SW 1271 (cell line): ENCODE results near the gene PPIP5K1.
"Not testable (repeated sequence)": the region's sequence is repeated elsewhere in the genome, so short reads cannot be mapped to it uniquely, and the experiment has no call there.

Experiments
- DNase-seq, 2 experiments: peaks; one replicate each; lab custom pipeline; 2025; lab: John Stamatoyannopoulos, UW

Gene PPIP5K1

DNA sequence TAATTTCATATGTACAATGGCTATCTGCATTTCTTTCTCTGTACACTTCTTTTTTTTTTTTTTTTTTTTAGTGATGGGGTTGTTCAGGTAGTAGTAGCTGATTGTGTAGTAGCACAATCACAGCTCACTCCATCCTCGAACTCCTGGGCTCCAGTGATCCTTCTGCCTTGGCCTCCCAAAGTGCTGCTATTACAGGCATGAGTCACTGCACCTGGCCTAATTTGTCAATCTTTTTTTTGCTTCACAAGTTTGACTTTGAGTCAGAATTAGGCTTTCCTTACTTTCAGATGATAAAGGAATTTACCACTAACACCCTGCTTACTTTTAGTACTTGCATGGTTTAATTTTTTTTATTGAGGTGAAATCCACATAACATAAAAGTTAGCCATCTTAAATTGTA, 44.6 kb downstream of the PPIP5K1 start:
- DNase-seq = no peak

DNA sequence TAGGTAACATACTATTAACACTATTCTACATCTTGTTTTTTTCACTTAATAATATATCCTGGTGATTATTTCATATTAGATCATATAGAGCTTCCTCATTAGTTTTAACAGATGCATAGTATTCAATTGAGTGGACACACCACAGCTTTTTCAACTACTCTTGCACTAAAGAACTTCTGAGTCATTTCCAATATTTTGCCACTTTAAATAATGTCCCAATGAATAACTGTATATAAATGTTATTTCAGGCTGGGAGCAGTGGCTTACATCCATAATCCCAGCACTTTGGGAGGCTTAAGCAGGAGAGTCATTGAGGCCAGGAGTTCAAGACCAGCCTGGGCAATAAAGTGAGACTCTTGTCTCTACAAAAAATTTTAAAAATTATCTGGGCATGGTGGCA, 45.7 kb downstream of the PPIP5K1 start:
- DNase-seq = no peak

DNA sequence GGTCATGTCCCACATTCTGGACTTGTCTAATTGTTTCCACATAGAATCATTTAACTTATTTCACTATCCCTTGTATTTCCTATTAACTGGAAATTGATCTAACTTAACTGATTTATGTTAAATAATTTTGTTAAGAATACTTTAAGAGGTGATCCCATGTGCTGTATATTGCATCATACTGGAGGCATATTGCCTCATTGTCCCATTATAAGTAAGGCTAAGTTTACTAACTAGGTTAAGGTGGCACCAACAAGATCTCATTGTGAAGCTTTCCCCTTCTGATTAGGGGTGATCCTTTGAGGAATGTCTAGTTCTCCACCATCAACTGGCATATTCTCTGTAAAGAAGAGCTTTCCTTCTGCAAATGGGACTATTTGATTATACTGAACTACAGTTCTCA, 48.2 kb downstream of the PPIP5K1 start:
- no peak for DNase-seq

DNA sequence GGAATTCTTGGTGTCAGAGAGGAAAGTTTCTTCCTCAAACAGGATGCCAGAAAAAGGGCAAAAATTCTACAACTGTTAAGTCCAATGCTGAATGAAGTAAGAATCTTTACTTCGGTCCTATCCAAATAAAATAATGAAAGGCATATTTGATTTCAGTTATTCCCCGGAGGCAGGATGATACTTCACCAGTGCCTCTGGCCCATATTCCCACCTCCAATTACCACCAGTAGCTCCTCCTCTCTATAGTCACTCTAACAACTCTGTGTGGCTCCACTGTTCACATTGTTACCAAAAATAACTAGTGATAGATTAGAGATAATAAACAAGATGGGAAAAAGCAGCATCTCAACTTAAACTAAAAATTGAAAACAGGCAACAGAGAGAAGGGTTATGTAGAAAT, 51.9 kb downstream of the PPIP5K1 start:
- no peak for DNase-seq

DNA sequence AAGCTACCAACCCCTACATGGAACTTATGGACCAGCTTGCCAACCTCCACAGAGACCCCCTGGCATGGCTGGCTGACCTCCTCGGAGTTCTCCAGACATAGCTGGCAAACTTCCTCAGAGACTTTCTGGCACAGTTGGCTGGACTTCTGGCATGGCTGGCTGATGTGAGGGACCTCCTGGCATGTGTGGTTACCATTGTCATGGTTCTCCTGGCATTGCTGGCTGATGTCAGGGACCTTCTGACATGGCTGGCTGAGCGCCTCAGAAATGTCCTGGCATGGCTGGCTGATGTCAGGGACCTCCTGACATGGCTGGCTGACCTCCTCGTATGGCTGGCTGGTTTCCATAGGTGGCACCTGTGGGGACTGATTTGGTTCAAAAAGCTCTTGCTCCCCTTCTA, 55.1 kb downstream of the PPIP5K1 start:
- DNase-seq = no peak

DNA sequence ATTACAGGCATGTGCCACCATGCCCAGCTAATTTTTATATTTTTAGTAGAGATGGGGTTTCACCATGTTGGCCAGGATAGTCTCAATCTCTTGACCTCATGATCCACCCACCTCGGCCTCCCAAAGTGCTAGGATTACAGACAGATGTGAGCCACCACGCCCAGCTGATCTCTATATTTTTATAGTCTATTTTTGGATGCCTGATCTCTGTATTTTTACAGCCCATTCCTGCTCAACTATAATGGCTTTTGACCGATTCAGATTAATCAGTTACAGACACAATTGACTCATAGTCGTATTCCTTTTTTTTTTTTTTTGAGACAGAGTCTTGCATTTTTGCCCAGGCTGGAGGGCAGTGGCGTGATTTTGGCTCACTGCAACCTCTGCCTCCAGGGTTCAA, 57.2 kb downstream of the PPIP5K1 start:
- not testable (repeated sequence) for DNase-seq

DNA sequence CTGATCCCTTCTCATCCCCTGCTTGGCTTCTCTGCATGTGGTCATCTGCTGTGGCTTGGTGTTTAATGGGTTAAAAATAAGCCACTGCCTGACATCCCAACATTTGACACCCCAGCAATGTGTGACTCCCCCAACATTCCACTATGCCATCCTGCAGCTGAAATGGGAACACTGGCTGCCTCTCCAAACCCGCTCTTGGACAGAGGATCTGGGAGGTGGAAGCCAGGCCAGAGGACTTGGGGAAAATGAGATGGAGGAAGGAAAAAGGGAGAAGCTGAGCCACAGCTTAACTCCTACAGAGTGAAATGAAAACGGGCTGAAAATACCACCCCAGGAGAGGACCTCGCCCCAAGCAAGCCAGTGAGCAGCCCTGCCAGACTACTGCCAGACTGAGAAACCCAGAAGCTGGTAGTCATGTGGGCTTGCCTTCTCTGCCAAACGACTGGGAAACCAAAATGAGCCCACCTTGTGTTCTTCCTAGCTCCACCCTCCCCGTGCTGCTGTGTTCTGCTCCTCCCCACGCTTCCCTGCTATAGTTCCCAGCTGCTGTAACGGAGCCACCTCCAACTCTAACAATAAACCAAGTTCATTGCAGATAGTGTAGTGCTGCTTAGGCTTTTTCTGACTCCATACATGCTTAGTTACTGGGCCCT, 58.9 kb downstream of the PPIP5K1 start:
- no peak for DNase-seq

DNA sequence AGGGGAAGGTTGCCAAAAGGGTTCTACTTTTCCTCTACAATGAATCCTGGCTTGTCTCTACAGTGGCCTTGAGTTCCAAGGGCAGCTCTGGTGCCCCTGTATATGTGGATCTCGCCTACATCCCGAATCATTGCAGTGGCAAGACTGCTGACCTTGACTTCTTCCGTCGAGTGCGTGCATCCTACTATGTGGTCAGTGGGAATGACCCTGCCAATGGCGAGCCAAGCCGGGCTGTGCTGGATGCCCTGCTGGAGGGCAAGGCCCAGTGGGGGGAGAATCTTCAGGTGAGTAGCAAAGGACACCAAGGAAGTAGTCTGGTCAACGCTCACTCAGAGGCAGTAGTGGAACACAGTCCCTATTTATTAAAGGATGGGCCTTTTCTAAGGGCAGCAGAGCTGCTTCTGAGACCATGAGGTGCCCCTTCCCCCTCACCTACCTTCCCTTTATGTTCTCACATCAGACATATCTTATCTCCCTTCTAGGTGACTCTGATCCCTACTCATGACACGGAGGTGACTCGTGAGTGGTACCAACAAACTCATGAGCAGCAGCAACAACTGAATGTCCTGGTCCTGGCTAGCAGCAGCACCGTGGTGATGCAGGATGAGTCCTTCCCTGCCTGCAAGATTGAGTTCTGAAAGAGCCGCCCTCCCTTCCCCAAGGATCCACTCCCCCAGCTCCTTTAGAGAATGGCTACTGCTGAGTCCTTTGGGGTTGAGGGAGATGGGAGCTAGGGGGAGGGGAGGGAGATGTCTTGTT, 60.2 kb downstream of the PPIP5K1 start:
- no peak for DNase-seq

DNA sequence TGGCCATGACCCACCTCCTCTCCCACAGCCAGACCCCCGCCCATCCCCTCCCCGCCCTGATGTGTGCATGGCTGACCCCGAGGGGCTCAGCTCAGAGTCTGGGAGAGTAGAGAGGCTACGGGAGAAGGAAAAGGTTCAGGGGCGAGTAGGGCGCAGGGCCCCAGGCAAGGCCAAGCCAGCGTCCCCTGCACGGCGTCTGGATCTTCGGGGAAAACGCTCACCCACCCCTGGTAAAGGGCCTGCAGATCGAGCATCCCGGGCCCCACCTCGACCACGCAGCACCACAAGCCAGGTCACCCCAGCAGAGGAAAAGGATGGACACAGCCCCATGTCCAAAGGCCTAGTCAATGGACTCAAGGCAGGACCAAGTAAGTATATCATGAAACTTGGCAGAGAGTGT, 60.9 kb downstream of the PPIP5K1 start:
- no peak for DNase-seq

DNA sequence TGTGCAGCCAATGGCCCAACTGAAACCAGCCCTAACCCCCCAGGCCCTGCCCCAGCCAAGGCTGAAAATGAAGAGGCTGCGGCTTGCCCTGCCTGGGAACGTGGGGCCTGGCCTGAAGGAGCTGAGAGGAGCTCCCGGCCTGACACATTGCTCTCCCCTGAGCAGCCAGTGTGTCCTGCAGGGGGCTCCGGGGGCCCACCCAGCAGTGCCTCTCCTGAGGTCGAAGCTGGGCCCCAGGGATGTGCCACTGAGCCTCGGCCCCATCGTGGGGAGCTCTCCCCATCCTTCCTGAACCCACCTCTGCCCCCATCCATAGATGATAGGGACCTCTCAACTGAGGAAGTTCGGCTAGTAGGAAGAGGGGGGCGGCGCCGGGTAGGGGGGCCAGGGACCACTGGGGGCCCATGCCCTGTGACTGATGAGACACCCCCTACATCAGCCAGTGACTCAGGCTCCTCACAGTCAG, 61.4 kb downstream of the PPIP5K1 start:
- no peak for DNase-seq

DNA sequence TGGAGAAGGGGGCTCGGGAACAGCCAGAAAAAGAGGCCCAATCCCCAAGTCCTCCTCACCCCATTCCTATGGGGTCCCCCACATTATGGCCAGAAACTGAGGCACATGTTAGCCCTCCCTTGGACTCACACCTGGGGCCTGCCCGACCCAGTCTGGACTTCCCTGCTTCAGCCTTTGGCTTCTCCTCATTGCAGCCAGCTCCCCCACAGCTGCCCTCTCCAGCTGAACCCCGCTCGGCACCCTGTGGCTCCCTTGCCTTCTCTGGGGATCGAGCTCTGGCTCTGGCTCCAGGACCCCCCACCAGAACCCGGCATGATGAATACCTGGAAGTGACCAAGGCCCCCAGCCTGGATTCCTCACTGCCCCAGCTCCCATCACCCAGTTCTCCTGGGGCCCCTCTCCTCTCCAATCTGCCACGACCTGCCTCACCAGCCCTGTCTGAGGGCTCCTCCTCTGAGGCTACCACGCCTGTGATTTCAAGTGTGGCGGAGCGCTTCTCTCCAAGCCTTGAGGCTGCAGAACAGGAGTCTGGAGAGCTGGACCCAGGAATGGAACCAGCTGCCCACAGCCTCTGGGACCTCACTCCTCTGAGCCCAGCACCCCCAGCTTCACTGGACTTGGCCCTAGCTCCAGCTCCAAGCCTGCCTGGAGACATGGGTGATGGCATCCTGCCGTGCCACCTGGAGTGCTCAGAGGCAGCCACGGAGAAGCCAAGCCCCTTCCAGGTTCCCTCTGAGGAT, 62.0 kb downstream of the PPIP5K1 start:
- no peak for DNase-seq

DNA sequence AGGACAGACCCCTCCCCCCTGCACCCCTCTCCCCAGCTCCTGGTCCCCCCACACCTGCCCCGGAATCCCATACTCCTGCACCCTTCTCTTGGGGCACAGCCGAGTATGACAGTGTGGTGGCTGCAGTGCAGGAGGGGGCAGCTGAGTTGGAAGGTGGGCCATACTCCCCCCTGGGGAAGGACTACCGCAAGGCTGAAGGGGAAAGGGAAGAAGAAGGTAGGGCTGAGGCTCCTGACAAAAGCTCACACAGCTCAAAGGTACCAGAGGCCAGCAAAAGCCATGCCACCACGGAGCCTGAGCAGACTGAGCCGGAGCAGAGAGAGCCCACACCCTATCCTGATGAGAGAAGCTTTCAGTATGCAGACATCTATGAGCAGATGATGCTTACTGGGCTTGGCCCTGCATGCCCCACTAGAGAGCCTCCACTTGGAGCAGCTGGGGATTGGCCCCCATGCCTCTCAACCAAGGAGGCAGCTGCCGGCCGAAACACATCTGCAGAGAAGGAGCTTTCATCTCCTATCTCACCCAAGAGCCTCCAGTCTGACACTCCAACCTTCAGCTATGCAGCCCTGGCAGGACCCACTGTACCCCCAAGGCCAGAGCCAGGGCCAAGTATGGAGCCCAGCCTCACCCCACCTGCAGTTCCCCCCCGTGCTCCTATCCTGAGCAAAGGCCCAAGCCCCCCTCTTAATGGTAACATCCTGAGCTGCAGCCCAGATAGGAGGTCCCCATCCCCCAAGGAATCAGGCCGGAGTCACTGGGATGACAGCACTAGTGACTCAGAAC, 62.8 kb downstream of the PPIP5K1 start:
- no peak for DNase-seq

DNA sequence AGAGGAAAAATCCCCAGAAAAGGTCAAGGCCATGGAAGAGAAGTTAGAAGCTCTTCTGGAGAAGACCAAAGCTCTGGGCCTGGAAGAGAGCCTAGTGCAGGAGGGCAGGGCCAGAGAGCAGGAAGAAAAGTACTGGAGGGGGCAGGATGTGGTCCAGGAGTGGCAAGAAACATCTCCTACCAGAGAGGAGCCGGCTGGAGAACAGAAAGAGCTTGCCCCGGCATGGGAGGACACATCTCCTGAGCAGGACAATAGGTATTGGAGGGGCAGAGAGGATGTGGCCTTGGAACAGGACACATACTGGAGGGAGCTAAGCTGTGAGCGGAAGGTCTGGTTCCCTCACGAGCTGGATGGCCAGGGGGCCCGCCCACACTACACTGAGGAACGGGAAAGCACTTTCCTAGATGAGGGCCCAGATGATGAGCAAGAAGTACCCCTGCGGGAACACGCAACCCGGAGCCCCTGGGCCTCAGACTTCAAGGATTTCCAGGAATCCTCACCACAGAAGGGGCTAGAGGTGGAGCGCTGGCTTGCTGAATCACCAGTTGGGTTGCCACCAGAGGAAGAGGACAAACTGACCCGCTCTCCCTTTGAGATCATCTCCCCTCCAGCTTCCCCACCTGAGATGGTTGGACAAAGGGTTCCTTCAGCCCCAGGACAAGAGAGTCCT, 63.6 kb downstream of the PPIP5K1 start:
- DNase-seq = no peak

DNA sequence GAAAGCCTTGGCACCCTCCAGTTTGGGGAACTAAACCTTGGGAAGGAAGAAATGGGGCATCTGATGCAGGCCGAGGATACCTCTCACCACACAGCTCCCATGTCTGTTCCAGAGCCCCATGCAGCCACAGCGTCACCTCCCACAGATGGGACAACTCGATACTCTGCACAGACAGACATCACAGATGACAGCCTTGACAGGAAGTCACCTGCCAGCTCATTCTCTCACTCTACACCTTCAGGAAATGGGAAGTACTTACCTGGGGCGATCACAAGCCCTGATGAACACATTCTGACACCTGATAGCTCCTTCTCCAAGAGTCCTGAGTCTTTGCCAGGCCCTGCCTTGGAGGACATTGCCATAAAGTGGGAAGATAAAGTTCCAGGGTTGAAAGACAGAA, 64.9 kb downstream of the PPIP5K1 start:
- no peak for DNase-seq

DNA sequence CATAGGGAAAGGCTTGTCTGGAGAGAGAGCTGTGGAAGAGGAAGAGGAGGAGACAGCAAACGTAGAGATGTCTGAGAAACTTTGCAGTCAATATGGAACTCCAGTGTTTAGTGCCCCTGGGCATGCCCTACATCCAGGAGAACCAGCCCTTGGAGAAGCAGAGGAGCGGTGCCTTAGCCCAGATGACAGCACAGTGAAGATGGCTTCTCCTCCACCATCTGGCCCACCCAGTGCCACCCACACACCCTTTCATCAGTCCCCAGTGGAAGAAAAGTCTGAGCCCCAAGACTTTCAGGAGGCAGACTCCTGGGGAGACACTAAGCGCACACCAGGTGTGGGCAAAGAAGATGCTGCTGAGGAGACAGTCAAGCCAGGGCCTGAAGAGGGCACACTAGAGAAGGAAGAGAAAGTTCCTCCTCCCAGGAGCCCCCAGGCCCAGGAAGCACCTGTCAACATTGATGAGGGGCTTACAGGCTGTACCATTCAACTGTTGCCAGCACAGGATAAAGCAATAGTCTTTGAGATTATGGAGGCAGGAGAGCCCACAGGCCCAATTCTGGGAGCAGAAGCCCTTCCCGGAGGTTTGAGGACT, 65.7 kb downstream of the PPIP5K1 start:
- no peak for DNase-seq

DNA sequence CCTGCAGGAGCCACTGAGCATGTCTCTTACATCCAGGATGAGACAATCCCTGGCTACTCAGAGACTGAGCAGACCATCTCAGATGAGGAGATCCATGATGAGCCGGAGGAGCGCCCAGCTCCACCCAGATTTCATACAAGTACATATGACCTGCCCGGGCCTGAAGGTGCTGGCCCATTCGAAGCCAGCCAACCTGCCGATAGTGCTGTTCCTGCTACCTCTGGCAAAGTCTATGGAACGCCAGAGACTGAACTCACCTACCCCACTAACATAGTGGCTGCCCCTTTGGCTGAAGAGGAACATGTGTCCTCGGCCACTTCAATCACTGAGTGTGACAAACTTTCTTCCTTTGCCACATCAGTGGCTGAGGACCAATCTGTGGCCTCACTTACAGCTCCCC, 66.4 kb downstream of the PPIP5K1 start:
- DNase-seq = no peak

DNA sequence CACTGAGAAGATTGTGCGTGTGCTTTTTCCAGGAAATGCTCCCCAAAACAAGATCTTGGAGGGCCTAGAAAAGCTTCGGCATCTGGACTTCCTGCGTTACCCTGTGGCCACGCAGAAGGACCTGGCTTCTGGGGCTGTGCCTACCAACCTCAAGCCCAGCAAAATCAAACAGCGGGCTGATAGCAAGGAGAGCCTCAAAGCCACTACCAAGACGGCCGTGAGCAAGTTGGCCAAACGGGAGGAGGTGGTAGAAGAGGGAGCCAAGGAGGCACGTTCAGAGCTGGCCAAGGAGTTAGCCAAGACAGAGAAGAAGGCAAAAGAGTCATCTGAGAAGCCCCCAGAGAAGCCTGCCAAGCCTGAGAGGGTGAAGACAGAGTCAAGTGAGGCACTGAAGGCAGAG, 67.8 kb downstream of the PPIP5K1 start:
- DNase-seq = no peak

DNA sequence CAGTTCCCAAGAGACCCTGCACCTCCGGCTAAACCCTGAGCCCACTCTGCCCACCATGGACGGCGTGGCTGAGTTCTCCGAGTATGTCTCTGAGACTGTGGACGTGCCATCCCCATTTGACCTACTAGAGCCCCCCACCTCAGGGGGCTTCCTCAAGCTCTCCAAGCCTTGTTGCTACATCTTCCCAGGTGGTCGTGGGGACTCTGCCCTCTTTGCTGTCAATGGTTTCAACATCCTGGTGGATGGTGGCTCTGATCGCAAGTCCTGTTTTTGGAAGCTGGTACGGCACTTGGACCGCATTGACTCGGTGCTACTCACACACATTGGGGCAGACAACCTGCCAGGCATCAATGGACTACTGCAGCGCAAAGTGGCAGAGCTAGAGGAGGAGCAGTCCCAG, 68.6 kb downstream of the PPIP5K1 start:
- DNase-seq = no peak

DNA sequence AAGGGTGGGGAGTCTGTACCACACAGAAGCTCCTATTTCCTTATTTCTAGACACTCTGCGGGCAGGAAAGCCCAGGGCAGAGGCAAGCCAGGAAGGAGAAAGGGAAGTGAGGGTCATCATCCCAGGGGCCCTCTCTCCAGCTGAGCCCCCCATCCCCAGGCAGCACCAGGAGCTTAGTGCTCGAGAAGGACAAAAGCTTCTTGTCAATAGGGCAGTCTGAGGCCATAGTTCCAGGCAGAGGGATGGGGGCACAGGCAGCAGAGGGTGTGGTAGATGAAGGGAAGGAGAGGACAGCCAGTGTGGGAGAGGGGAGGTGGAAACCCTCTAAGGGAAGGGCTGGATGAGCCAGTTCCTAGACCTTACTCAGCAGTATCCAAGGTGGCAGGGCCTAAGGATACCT, 69.9 kb downstream of the PPIP5K1 start:
- no peak for DNase-seq

DNA sequence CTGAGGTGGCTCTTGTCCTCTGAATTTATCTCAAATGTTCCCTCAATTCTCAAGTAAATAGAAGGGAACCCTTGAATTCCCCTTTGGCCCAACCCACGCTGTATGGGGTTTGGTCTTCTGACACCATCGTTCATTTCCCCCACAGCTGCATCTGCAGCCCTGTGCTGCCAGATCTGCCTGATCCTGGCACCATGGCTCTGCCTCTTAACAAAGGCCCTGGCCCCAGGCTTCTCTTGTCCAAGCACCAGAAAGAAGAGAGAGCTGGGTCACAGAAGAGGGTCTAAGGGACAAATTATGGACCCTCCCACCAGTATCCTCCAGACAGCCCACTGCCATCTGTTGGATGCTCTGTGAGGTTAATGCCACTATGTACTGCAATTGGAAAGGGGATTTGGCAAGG, 70.8 kb downstream of the PPIP5K1 start:
- no peak for DNase-seq

DNA sequence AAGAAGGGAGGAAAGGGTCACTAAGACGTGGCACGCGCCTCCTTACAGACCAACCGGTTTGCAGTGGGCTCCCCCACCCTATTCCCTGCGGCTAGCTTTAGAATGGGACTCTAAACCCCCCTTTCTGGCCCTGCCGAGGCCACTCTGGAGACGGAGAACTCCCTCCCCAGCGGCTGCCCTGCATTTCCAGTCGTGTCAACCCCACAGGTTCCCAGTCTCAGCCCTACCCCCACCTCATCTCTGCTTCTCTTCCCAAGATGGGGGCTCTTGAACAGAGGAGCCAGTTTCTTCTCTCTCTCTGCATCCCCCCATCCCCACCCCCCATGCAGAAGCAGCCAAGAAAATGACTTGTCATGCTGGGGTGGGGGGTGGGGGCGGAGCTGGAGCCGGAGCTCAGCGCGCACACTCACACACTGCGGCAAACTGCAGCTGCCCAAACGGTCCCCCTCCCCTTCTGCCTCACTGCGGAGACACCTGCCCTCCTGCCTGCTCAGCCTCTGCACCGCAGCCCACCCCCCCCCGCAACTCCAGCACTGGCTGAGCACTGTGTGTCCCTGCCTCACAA, 71.7 kb downstream of the PPIP5K1 start:
- no peak for DNase-seq
